Left ventricle myocardium inferior (tissue), 1 donor: ENCODE data around the gene DFFB. TPM values are rescaled to one million over a fixed set of nuclear protein-coding genes. Genes with fewer than 3 reads are reported as not detected.
"Not testable (repeated sequence)": the region's sequence is repeated elsewhere in the genome, so short reads cannot be mapped to it uniquely, and the experiment has no call there.

Experiments
- DNase-seq: peaks from one replicate; pipeline ENCODE4 v3.0.0-alpha.2; 2020
- H3K27ac ChIP-seq: fragments of 200-600 bp; replicated peaks from 2 replicates; pipeline ENCODE4 v1.8.0; 2021
- H3K27me3 ChIP-seq: fragments of 200-600 bp; 2 replicates; pipeline ENCODE4 v1.8.0; 2021; ENCODE audit warnings: low read depth
- H3K36me3 ChIP-seq: fragments of 200-600 bp; 2 replicates; pipeline ENCODE4 v1.8.0; 2021
- H3K4me1 ChIP-seq: fragments of 200-600 bp; 2 replicates; pipeline ENCODE4 v1.8.0; 2021
- H3K4me3 ChIP-seq: fragments of 200-600 bp; 2 replicates; pipeline ENCODE4 v1.8.0; 2021; ENCODE audit warnings: mild to moderate bottlenecking, moderate library complexity
- H3K9me3 ChIP-seq: fragments of 200-600 bp; replicated peaks from 2 replicates; pipeline ENCODE4 v1.8.0; 2021
- intact Hi-C: fragments of 100-400 bp; cut with micrococcal nuclease; formaldehyde crosslinking; loops from one replicate; pipeline ENCODE4 v1.11.0; 2022
- total RNA-seq: library from RNA; stranded (reverse); fragmentation: NEBNext Ultra II Directional; extraction: Animal tissue kit (Norgen Biotek cat#: 25700); gene quantifications from one replicate; pipeline ENCODE4 v1.2.1, GENCODE V29; 2021
- TF ChIP-seq, protein P1 (sequence below): fragments of 200-600 bp; IDR thresholded peaks from 2 replicates; pipeline ENCODE4 v1.8.0; 2021; ENCODE audit warnings: antibody characterized with exemption, mild to moderate bottlenecking, borderline replicate concordance
- donor health status: DM: no; HTN: yes; CAD: no; lungs with severe emphysema.

The DFFB gene
- total RNA-seq, 1 donor from 2014 or later = 3.3 TPM

DNA sequence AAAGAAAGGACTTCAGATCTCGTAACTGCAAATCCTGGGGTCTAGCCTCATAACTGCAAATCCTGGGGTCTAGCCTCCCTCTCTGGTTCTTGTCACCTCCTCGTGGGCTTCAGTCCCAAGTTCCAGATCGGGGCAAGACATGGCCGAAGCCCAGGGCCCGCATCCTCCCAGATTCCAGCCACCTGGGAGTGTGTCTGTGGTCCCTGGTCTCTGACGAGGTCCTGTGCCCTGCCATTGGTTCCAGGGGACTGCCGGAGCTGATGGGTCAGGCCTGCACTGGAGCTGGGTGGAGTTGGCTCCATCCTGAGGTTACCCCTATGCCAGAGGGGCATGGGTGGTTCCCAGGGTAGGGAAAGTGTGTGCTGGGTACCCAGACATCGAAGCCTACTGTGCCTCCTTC is 60.5 kb downstream of the DFFB start:
- no peak overlapping the region for H3K4me3 ChIP-seq
- no peaks in the 10 kb centered on the region for H3K4me1 ChIP-seq
- intact Hi-C loops = no loop called here
- TF ChIP-seq, protein P1, sequence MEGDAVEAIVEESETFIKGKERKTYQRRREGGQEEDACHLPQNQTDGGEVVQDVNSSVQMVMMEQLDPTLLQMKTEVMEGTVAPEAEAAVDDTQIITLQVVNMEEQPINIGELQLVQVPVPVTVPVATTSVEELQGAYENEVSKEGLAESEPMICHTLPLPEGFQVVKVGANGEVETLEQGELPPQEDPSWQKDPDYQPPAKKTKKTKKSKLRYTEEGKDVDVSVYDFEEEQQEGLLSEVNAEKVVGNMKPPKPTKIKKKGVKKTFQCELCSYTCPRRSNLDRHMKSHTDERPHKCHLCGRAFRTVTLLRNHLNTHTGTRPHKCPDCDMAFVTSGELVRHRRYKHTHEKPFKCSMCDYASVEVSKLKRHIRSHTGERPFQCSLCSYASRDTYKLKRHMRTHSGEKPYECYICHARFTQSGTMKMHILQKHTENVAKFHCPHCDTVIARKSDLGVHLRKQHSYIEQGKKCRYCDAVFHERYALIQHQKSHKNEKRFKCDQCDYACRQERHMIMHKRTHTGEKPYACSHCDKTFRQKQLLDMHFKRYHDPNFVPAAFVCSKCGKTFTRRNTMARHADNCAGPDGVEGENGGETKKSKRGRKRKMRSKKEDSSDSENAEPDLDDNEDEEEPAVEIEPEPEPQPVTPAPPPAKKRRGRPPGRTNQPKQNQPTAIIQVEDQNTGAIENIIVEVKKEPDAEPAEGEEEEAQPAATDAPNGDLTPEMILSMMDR = no peak
- H3K27me3 ChIP-seq = peaks cover 95% of the 10 kb centered on the region
- H3K27ac ChIP-seq = no peak overlapping the region
- DNase-seq = no peak
- no peaks in the 10 kb centered on the region for H3K36me3 ChIP-seq
- H3K9me3 ChIP-seq = no peaks in the 10 kb centered on the region

DNA sequence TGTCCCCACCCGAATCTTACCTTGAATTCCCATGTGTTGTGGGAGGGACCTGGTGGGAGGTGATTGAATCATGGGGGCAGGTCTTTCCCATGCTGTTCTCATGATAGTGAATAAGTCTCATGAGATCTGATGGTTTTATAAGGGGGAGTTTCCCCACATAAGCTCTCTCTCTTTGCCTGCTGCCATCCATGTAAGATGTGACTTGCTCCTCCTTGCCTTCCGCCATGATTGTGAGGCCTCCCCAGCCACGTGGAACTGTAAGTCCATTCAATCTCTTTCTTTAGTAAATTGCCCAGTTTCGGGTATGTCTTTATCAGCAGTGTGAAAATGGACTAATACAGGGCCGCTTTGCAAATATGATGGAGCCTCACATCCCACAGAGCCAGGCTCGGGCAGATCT is 61.1 kb downstream of the DFFB start:
- H3K4me1 ChIP-seq, H3K36me3 ChIP-seq, H3K27ac ChIP-seq, DNase-seq, H3K4me3 ChIP-seq, H3K9me3 ChIP-seq, intact Hi-C loops: not testable (repeated sequence)
- peaks cover 95% of the 10 kb centered on the region for H3K27me3 ChIP-seq

DNA sequence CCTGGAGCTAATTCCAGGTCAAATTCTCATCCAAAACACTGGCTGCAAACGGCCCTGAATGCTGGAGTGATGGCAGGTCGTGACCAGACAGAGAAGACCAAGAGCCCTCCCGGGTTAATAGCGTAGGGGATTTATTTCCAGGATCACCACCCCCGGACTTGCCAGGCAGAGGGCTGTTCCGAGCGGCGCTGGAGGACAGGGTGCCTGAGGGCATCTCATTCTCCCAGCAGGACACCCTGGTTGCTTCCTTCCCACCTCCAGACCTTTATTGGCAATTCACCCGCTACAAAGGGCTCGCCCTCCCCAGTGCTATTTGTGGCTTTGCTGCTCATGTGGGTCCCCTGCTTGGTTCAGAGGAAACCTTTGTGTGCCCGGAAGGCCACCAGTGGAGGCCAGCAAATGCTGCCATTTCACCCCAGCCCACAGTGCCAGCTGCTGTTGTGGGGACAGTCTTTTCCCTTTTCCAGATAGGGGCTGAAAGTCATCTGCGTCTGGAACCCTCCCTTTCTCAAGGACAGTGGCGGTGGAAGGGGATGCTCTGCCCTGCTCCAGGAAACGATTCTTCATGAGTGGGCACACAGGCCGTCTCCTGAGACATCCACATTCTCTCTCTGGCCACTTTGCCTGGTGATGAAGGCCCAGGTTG is 61.8 kb downstream of the DFFB start:
- intact Hi-C loops = no loop called here
- Histone ChIP-seq H3K27ac (no peak overlapping the region), H3K4me3 (no peak overlapping the region), H3K9me3 (no peaks in the 10 kb centered on the region), H3K27me3 (peaks cover 95% of the 10 kb centered on the region), H3K36me3 (no peaks in the 10 kb centered on the region), H3K4me1 (no peaks in the 10 kb centered on the region)
- TF ChIP-seq, protein P1 = no peak
- no peak for DNase-seq

DNA sequence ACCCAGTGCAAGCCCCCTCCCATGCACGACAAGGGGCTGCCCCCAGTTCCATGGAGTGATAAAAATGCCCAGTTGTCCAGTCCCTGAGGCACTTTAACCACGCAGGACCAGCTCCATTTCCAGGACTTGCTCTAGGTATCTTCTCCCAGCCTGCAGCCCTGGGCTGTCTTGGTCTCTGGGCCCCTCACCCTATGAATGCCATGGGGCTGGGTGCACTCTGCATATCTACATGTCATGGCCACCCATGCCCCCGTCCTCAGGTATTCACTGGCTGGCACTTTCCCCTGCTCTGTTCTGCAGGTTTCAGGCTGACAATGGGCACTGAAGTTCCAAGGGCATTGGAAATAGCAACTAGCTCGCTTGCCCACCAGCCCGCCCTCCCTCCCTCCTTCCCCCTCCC is 62.4 kb downstream of the DFFB start:
- H3K27ac ChIP-seq = no peak overlapping the region
- no peaks in the 10 kb centered on the region for H3K4me1 ChIP-seq
- no peak for DNase-seq
- H3K9me3 ChIP-seq = no peaks in the 10 kb centered on the region
- intact Hi-C loops = no loop called here
- H3K27me3 ChIP-seq = peaks cover 95% of the 10 kb centered on the region
- TF ChIP-seq, protein P1 = no peak
- H3K4me3 ChIP-seq = no peak overlapping the region
- H3K36me3 ChIP-seq = no peaks in the 10 kb centered on the region

GRCh38 chr1:3921765-3922164 is 64.5 kb downstream of the DFFB start:
- TF ChIP-seq, protein P1 = no peak
- H3K27me3 ChIP-seq = peaks cover 91% of the 10 kb centered on the region
- H3K36me3 ChIP-seq = no peaks in the 10 kb centered on the region
- intact Hi-C loops = no loop called here
- H3K4me1 ChIP-seq = no peaks in the 10 kb centered on the region
- H3K27ac ChIP-seq = no peak overlapping the region
- DNase-seq = no peak
- no peak overlapping the region for H3K4me3 ChIP-seq
- H3K9me3 ChIP-seq = no peaks in the 10 kb centered on the region

DNA sequence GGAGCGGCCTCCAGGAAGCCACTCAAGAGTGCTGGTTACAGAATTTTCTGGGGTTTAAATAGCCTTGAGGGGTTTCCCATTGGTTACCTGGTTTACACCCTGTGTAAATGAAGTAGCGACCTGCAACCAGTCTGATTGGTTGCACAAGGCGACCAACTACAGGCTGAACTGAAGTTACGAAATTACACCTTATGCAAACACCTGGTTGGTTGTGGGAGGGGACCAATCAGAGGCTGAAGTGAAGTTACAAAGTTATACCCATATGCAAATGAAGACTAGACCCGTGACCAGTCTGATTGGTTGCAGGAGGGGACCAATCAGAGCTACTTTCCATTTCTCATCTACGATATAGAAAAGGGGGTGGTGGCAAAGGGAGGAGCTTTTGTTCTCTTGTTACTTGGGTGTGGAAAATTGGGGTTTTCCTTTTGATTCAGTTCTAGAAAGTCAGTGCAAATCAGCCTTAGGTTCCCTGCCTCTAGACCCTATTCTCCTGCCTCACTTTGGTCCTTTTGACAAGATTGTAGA is 65.0 kb downstream of the DFFB start:
- Histone ChIP-seq H3K27me3 (peaks cover 86% of the 10 kb centered on the region), H3K4me3 (no peak overlapping the region), H3K4me1 (no peaks in the 10 kb centered on the region), H3K9me3 (no peaks in the 10 kb centered on the region), H3K36me3 (no peaks in the 10 kb centered on the region), H3K27ac (no peak overlapping the region)
- no peak for DNase-seq
- intact Hi-C loops = no loop called here
- TF ChIP-seq, protein P1 = no peak
